ENCODE measurements around the gene THOP1.

GRCh38 chr19:2816641-2817040 lies 31.3 kb downstream of the THOP1 start:
- TF ChIP-seq CTCF (IDR thresholded peaks at IDR 0.05) (no peak), EP300 (IDR thresholded peaks at IDR 0.05) (no peak), POLR2A (IDR thresholded peaks at IDR 0.05) (no peak)
